ENCODE results near the gene TPM1.
A peak's percentile ranks its signal among the peaks of the same experiment; 100 is the strongest.

The TPM1 gene

DNA sequence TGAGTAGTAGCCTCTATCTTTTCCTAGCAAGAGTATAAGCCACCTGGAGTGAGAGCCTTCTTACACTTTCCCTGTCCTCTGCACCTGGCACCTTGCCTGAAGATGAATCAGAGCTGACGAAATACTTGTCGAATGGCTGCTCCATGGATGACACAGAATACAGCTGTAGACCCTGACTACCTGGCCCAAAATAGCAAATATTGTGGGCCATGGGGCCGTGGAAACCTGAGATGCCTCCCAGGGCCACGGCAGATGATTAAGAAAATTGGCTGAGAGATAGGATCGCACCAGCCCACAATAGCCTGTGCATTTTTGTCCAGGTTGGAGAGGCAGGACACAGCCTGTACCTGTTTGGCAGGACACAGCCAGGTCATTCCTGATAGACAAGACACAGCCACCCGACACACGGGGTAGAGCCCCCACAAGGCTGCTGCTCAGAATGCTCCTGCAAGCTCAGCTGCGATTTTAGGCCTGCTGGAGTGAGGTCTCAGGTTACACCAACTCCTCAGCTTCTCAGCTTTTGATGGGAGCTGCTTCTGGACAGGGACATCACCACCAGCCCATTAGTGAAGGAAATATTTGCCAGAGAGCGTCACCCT is 22.9 kb upstream of the TPM1 start:
- Histone ChIP-seq H3K9ac (ENCODE audit: low read length) (no peak overlapping the region), H4K8ac (ENCODE audit: low read depth, low read length) (no peak overlapping the region), H4K5ac (ENCODE audit: low read length) (no peak overlapping the region), H3K27ac (ENCODE audit: low read depth, low read length) (no peak overlapping the region), H2BK120ac (ENCODE audit: low read depth, low read length) (no peak overlapping the region), H3K36me3 (ENCODE audit: control insufficient read depth, insufficient read depth, low read length) (no peaks in the 10 kb centered on the region), H3K23ac (ENCODE audit: low read length) (no peak overlapping the region), H3K27me3 (ENCODE audit: insufficient read depth, low read length, poor library complexity) (no peaks in the 10 kb centered on the region), H3K18ac (ENCODE audit: low read length) (no peak overlapping the region), H3K56ac (ENCODE audit: low read length) (no peak overlapping the region), H2AK5ac (ENCODE audit: low read length) (no peak overlapping the region), H3K79me2 (ENCODE audit: control insufficient read depth, insufficient read depth, low read length) (no peaks in the 10 kb centered on the region), H3K4me2 (ENCODE audit: low read length) (no peak overlapping the region), H3K4me1 (ENCODE audit: control insufficient read depth, low read depth, low read length) (no peaks in the 10 kb centered on the region), H3K4ac (ENCODE audit: low read depth, low read length) (no peak overlapping the region), H2BK5ac (ENCODE audit: low read length) (no peak overlapping the region), H3K79me1 (ENCODE audit: low read length) (no peaks in the 10 kb centered on the region), H3K4me3 (ENCODE audit: low read length) (no peak overlapping the region), H2BK15ac (replicated peaks; ENCODE audit: low read depth) (no peak overlapping the region)
- DNase-seq = peak; percentile 65
- WGBS (ENCODE audit: extremely low coverage, insufficient coverage, low lambda C conversion rate) = no CpG with 5 or more reads among the region's 9 CpGs

DNA sequence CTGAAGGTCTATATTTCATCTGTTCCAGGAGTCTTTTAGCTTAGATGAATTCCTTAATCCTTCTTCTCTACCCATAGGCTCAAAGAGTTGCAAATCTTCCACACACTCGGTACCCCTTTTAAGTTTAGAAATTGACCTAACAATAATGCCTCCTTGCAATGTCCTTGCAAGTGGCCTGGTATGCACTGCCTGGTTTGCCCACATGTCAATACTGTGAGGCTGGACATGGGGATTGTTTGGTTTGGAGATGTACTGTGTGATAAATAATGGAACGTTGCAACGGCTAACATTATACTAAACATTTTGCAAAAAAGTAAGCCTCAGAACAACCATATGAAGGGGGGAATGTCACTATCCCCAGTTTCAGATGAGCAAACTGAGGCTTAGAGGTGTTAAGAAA is 22.4 kb upstream of the TPM1 start:
- Histone ChIP-seq H3K9ac (ENCODE audit: low read length) (no peak overlapping the region), H2AK5ac (ENCODE audit: low read length) (no peak overlapping the region), H3K23ac (ENCODE audit: low read length) (no peak overlapping the region), H3K4ac (ENCODE audit: low read depth, low read length) (no peak overlapping the region), H2BK5ac (ENCODE audit: low read length) (no peak overlapping the region), H2BK15ac (replicated peaks; ENCODE audit: low read depth) (no peak overlapping the region), H3K4me3 (ENCODE audit: low read length) (no peak overlapping the region), H3K18ac (ENCODE audit: low read length) (no peak overlapping the region), H3K27ac (ENCODE audit: low read depth, low read length) (no peak overlapping the region), H4K8ac (ENCODE audit: low read depth, low read length) (no peak overlapping the region), H4K5ac (ENCODE audit: low read length) (no peak overlapping the region), H3K27me3 (ENCODE audit: insufficient read depth, low read length, poor library complexity) (no peaks in the 10 kb centered on the region), H2BK120ac (ENCODE audit: low read depth, low read length) (no peak overlapping the region), H3K56ac (ENCODE audit: low read length) (no peak overlapping the region), H3K4me1 (ENCODE audit: control insufficient read depth, low read depth, low read length) (no peaks in the 10 kb centered on the region), H3K36me3 (ENCODE audit: control insufficient read depth, insufficient read depth, low read length) (no peaks in the 10 kb centered on the region), H3K79me1 (ENCODE audit: low read length) (no peaks in the 10 kb centered on the region), H3K79me2 (ENCODE audit: control insufficient read depth, insufficient read depth, low read length) (no peaks in the 10 kb centered on the region), H3K4me2 (ENCODE audit: low read length) (no peak overlapping the region)
- WGBS (ENCODE audit: extremely low coverage, insufficient coverage, low lambda C conversion rate) = no CpG with 5 or more reads among the region's 3 CpGs
- no peak for DNase-seq

DNA sequence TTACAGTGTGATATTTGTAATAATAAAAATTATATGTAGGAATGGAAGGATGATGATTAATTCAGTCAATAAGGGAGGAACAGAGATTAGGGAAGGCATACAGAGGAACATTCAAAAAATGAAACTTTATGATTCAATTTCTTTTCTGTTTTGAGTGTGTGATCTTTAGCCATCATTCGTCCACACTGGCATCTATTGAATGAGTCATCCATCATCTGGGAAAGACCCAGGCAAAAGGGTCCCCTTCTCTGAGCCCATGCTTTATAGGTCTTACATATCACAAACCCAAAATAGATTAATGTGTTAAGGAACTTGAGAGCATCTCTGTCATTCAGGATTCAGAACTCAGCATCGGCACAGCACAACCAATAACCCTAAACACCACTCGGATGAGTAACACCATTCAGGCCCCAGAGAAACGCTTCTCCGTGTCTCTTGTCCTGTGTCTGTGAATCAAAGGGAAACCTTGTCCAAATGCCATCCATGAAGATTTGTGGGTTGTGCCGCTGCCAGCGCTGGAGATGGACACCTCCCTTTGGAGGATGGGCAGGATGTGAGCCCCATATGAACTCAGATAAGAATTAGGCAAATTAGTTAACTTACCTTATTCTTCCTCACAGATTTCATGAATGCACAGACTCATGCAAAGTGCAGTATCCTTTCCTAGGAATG is 21.7 kb upstream of the TPM1 start:
- H3K27ac ChIP-seq (ENCODE audit: low read depth, low read length) = no peak overlapping the region
- H2BK5ac ChIP-seq (ENCODE audit: low read length) = no peak overlapping the region
- H2BK15ac ChIP-seq (replicated peaks; ENCODE audit: low read depth) = no peak overlapping the region
- no peak overlapping the region for H3K4me2 ChIP-seq (ENCODE audit: low read length)
- DNase-seq = no peak
- no peak overlapping the region for H3K18ac ChIP-seq (ENCODE audit: low read length)
- no peak overlapping the region for H2AK5ac ChIP-seq (ENCODE audit: low read length)
- no CpG with 5 or more reads among the region's 7 CpGs for WGBS (ENCODE audit: extremely low coverage, insufficient coverage, low lambda C conversion rate)
- H3K9ac ChIP-seq (ENCODE audit: low read length) = no peak overlapping the region
- no peak overlapping the region for H4K5ac ChIP-seq (ENCODE audit: low read length)
- H3K79me2 ChIP-seq (ENCODE audit: control insufficient read depth, insufficient read depth, low read length) = no peaks in the 10 kb centered on the region
- H3K36me3 ChIP-seq (ENCODE audit: control insufficient read depth, insufficient read depth, low read length) = no peaks in the 10 kb centered on the region
- no peak overlapping the region for H2BK120ac ChIP-seq (ENCODE audit: low read depth, low read length)
- no peaks in the 10 kb centered on the region for H3K4me1 ChIP-seq (ENCODE audit: control insufficient read depth, low read depth, low read length)
- no peaks in the 10 kb centered on the region for H3K79me1 ChIP-seq (ENCODE audit: low read length)
- H3K27me3 ChIP-seq (ENCODE audit: insufficient read depth, low read length, poor library complexity) = no peaks in the 10 kb centered on the region
- H3K4me3 ChIP-seq (ENCODE audit: low read length) = no peak overlapping the region
- H3K4ac ChIP-seq (ENCODE audit: low read depth, low read length) = no peak overlapping the region
- H3K23ac ChIP-seq (ENCODE audit: low read length) = no peak overlapping the region
- no peak overlapping the region for H4K8ac ChIP-seq (ENCODE audit: low read depth, low read length)
- H3K56ac ChIP-seq (ENCODE audit: low read length) = no peak overlapping the region

DNA sequence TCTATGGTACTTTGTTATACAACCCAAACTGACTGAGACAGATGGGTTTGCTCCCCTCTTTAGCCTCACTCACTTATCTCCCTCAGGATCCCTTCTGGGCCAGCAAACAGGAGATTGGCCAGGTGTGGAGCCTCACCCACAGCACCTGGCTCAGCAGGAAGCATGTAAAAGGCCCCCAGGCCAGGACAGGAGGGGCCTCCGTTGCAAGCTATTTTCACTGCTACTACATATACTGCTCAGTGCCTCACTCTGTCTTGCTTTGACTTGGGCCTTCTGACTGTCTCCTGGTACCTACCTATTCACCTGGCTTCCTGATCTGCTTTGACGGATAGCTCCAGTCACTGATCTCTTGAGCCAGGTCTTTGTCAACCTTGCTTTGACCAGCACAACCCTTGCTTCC is 20.4 kb upstream of the TPM1 start:
- Histone ChIP-seq H3K27me3 (ENCODE audit: insufficient read depth, low read length, poor library complexity) (no peaks in the 10 kb centered on the region), H3K27ac (ENCODE audit: low read depth, low read length) (no peak overlapping the region), H3K4me2 (ENCODE audit: low read length) (no peak overlapping the region), H4K8ac (ENCODE audit: low read depth, low read length) (no peak overlapping the region), H2BK15ac (replicated peaks; ENCODE audit: low read depth) (no peak overlapping the region), H3K9ac (ENCODE audit: low read length) (no peak overlapping the region), H2BK5ac (ENCODE audit: low read length) (no peak overlapping the region), H3K18ac (ENCODE audit: low read length) (no peak overlapping the region), H3K4me3 (ENCODE audit: low read length) (no peak overlapping the region), H3K23ac (ENCODE audit: low read length) (no peak overlapping the region), H2BK120ac (ENCODE audit: low read depth, low read length) (no peak overlapping the region), H3K79me1 (ENCODE audit: low read length) (no peaks in the 10 kb centered on the region), H3K4me1 (ENCODE audit: control insufficient read depth, low read depth, low read length) (no peaks in the 10 kb centered on the region), H3K4ac (ENCODE audit: low read depth, low read length) (no peak overlapping the region), H4K5ac (ENCODE audit: low read length) (no peak overlapping the region), H2AK5ac (ENCODE audit: low read length) (no peak overlapping the region), H3K36me3 (ENCODE audit: control insufficient read depth, insufficient read depth, low read length) (no peaks in the 10 kb centered on the region), H3K56ac (ENCODE audit: low read length) (no peak overlapping the region), H3K79me2 (ENCODE audit: control insufficient read depth, insufficient read depth, low read length) (no peaks in the 10 kb centered on the region)
- WGBS (ENCODE audit: extremely low coverage, insufficient coverage, low lambda C conversion rate) = no CpG with 5 or more reads among the region's 2 CpGs
- no peak for DNase-seq

DNA sequence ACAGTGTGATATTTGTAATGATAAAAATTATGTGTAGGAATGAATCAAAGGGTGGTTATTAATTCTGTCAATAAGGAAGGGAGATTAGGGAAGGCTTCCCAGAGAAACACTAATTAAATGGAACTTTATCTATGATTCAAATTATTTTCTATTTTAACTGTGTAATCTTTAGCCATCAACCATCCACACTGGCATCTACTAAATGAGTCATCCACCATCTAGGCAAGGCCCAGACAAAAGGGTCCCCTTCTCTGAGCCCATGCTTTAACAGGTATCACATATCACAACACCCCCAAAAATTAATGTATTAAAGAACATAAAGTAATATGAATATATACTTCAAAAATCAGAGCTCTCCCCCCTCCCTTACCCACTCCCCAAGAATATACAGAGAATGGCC is 19.9 kb upstream of the TPM1 start:
- H3K4me3 ChIP-seq (ENCODE audit: low read length) = no peak overlapping the region
- DNase-seq = no peak
- H2AK5ac ChIP-seq (ENCODE audit: low read length) = no peak overlapping the region
- no peak overlapping the region for H3K4me2 ChIP-seq (ENCODE audit: low read length)
- no peak overlapping the region for H3K27ac ChIP-seq (ENCODE audit: low read depth, low read length)
- H3K18ac ChIP-seq (ENCODE audit: low read length) = no peak overlapping the region
- no peak overlapping the region for H3K23ac ChIP-seq (ENCODE audit: low read length)
- no peak overlapping the region for H4K5ac ChIP-seq (ENCODE audit: low read length)
- H3K79me1 ChIP-seq (ENCODE audit: low read length) = no peaks in the 10 kb centered on the region
- no peaks in the 10 kb centered on the region for H3K27me3 ChIP-seq (ENCODE audit: insufficient read depth, low read length, poor library complexity)
- no peak overlapping the region for H3K56ac ChIP-seq (ENCODE audit: low read length)
- no peak overlapping the region for H2BK120ac ChIP-seq (ENCODE audit: low read depth, low read length)
- H3K4me1 ChIP-seq (ENCODE audit: control insufficient read depth, low read depth, low read length) = no peaks in the 10 kb centered on the region
- no peaks in the 10 kb centered on the region for H3K36me3 ChIP-seq (ENCODE audit: control insufficient read depth, insufficient read depth, low read length)
- H3K4ac ChIP-seq (ENCODE audit: low read depth, low read length) = no peak overlapping the region
- H3K79me2 ChIP-seq (ENCODE audit: control insufficient read depth, insufficient read depth, low read length) = no peaks in the 10 kb centered on the region
- no peak overlapping the region for H2BK5ac ChIP-seq (ENCODE audit: low read length)
- no peak overlapping the region for H4K8ac ChIP-seq (ENCODE audit: low read depth, low read length)
- H3K9ac ChIP-seq (ENCODE audit: low read length) = no peak overlapping the region
- H2BK15ac ChIP-seq (replicated peaks; ENCODE audit: low read depth) = no peak overlapping the region

DNA sequence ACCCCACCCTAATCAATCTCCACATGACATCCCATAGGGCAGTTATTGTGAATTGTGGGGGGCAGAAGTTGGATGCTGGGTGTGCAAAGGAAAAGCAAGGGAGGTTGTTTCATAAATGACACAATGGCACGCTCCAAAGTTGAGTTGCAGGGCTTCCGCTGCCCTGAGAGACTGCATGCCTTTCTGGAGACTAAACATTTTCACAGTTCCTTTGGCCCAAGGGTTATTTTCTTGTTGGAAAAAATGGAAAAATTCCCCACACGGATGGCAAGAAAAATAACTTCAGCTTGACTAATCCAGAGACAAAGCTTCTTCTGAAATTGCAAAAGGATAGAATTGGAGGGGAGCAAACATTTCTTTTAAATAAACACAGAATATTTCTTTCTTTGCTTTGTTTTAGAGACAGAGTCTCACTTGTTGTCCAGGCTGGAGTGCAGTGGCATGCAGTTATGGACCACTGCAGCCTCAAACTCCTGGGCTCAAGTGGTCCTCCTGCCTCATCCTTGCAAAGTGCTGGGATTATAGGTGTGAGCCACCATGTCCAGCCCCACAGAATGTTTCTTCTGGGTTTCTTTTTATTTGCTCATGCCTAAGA is 19.1 kb upstream of the TPM1 start:
- no peak overlapping the region for H2BK120ac ChIP-seq (ENCODE audit: low read depth, low read length)
- no peaks in the 10 kb centered on the region for H3K79me2 ChIP-seq (ENCODE audit: control insufficient read depth, insufficient read depth, low read length)
- H2AK5ac ChIP-seq (ENCODE audit: low read length) = no peak overlapping the region
- H3K27ac ChIP-seq (ENCODE audit: low read depth, low read length) = no peak overlapping the region
- H2BK15ac ChIP-seq (replicated peaks; ENCODE audit: low read depth) = no peak overlapping the region
- no peaks in the 10 kb centered on the region for H3K79me1 ChIP-seq (ENCODE audit: low read length)
- no peak overlapping the region for H3K56ac ChIP-seq (ENCODE audit: low read length)
- no peak overlapping the region for H3K9ac ChIP-seq (ENCODE audit: low read length)
- no peak overlapping the region for H3K18ac ChIP-seq (ENCODE audit: low read length)
- H3K4me1 ChIP-seq (ENCODE audit: control insufficient read depth, low read depth, low read length) = no peaks in the 10 kb centered on the region
- H4K5ac ChIP-seq (ENCODE audit: low read length) = no peak overlapping the region
- no peak for DNase-seq
- no peak overlapping the region for H2BK5ac ChIP-seq (ENCODE audit: low read length)
- H3K36me3 ChIP-seq (ENCODE audit: control insufficient read depth, insufficient read depth, low read length) = no peaks in the 10 kb centered on the region
- H3K23ac ChIP-seq (ENCODE audit: low read length) = no peak overlapping the region
- H3K27me3 ChIP-seq (ENCODE audit: insufficient read depth, low read length, poor library complexity) = no peaks in the 10 kb centered on the region
- H3K4me2 ChIP-seq (ENCODE audit: low read length) = no peak overlapping the region
- no peak overlapping the region for H3K4ac ChIP-seq (ENCODE audit: low read depth, low read length)
- no CpG with 5 or more reads among the region's 3 CpGs for WGBS (ENCODE audit: extremely low coverage, insufficient coverage, low lambda C conversion rate)
- no peak overlapping the region for H3K4me3 ChIP-seq (ENCODE audit: low read length)
- no peak overlapping the region for H4K8ac ChIP-seq (ENCODE audit: low read depth, low read length)

Data from mesendoderm (in vitro differentiated cells).